Activated effector memory CD4-positive, alpha-beta T cell treated with Interleukin-2 at 50 U/mL for 16 hours (primary cell): ENCODE measurements around the gene KMT5C.
A peak's percentile ranks its signal among the peaks of the same experiment; 100 is the strongest.
"Not testable (repeated sequence)": the region's sequence is repeated elsewhere in the genome, so short reads cannot be mapped to it uniquely, and the experiment has no call there.

Source experiments
- DNase-seq: peaks from one replicate; pipeline ENCODE4 v3.0.0-alpha.2; 2020

KMT5C gene

DNA sequence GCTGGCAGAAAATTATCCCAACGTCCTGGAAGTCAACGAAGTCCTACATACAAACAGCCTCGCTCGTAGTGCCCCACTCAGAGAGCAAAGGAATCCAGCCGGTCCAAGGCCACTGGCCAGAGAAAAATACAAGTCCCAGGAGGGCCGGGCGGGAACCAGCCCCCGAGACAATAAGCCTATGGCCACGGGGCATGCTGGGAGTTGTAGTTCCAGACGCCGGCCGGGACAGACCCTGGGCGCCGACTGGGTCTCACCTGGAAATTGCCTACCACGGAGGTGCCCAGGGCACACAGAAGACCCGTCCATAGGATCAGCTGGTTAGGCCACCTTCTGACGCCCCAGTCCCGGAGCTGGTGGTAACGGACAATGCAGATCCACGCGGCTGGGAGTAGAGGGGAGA lies 19.9 kb upstream of the KMT5C start:
- no peak for DNase-seq

DNA sequence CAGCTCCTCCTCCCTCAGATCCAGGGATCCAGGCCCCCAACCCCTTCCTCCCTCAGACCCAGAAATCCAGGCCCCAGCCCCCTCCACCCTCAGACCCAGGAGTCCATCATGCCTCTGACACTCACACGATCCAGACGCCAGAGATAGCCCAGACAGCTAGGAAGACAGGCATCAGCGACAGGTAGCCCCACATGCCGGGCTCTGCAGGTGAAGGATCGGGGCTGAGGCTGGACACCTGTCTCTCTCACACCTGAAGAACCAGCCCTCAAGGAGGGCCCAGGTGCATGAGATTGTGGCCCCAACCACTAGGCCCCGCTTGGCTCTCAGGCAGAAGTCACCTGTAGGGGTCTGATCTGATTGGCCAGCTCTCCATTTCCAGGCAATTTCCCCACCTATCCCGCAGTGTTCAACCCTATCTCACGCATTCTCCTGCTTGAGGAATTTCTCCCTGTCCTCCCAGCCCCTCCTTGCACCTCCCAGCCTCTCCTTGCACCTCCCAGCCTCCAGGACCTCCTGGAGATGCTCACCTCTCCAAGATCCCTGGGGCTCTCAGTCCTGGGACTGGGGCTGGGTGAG lies 18.7 kb upstream of the KMT5C start:
- no peak for DNase-seq

DNA sequence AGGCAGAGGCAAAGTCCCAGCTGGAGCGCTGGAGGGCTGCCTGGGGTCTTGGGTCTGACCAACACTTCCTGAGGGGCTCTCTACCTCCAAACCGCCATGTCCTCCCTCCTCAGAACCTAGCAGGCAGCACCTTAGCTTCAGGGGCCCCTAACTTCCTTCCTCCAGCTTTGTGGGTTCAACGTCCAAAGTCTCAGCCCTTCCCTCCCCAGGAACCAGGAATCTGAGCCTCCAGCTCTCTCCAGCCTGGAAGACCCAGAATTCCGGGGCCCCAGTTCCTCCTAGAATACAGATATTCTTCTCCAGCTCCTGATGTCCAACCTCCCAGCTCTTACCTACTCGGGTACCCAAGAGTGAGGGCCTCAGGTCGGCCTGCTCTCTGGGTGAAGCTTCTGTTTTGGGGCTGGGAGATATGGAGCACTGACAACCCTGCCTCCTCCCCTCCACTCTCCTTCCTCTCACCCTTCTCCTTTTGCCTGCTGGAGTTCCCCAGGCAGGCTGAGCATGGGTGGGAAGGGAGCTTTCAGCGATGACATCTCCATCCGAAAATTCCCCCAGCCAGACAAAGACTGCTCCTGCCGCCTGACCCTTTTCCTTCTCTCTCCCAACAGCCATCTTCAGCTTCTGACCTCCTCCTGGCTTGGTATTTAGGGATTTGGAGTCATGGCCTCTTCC lies 18.1 kb upstream of the KMT5C start:
- no peak for DNase-seq

DNA sequence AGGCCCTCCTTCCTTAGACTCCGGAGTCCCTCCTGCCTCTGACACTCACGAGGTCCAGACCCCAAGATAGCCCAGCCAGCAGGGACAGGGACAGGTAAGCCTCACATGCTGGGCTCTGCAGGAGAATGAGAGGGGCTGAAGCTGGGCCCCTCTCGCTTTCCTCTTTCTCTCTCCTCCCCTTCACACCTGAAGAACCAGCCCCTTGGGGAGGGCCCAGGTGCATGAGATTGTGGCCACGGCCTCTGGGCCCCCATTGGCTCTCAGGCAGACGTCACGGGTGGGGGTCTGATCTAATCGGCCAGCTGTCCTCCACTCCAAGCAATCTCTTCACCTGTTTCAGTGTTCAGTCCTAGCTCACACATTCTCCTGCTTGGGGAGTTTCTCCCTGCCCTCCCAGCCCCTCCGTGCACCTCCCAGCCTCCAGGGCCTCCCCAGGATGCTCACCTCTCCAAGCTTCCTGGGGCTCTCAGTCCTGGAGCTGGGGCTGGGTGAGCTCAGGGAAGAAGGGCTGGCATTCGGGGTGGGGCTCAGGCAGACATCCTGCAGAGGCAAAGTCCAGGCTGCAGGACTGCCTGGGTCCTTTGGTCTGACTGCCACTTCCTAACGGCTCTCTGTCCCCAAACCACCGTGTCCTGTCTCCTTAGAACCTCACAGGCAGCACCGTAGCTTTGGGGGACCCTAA lies 17.3 kb upstream of the KMT5C start:
- no peak for DNase-seq

DNA sequence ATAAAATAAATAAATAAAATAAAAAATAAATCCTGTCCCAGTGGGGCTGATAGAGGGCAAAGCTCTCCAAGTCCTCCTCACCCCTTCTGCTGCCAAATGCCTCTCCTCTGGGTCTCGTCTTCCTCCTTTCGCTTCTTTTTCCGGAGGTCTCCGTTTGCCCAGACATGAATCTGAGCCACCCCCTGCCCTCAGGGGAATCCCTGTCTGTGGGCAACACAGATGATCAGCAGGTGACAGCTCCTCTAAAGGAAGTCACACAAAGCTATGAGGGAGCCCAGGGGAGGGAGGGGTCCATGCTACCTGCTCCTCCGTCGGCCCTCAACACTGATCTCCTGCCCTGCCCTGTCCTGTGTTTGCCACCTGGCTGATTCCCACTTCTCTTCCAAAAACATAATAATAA lies 15.0 kb upstream of the KMT5C start:
- DNase-seq = no peak

DNA sequence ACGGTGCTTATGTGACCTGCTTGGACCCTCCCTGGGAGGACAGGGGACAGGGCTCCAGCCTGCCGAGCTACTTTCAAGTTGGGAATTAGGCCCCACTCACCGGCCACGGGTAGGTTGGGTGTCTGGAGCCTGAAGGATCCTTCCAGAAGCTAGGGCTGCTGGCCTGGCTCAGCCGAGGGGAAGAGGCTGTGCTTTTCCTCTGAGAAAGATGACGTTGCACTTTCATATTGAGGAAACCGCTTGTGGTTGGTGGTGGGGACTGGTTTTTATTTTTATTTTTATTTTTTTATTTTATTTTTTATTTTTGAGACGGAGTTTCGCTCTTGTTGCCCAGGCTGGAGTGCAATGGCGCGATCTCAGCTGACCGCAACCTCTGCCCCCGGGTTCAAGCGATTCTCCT lies 14.5 kb upstream of the KMT5C start, which contains the start of gene TMEM150B:
TMEM150B (minus strand) TSS at position 170 of the 400 bp plus-strand sequence. CDS start 4,305 bp downstream, outside the sequence.
- DNase-seq = no peak

DNA sequence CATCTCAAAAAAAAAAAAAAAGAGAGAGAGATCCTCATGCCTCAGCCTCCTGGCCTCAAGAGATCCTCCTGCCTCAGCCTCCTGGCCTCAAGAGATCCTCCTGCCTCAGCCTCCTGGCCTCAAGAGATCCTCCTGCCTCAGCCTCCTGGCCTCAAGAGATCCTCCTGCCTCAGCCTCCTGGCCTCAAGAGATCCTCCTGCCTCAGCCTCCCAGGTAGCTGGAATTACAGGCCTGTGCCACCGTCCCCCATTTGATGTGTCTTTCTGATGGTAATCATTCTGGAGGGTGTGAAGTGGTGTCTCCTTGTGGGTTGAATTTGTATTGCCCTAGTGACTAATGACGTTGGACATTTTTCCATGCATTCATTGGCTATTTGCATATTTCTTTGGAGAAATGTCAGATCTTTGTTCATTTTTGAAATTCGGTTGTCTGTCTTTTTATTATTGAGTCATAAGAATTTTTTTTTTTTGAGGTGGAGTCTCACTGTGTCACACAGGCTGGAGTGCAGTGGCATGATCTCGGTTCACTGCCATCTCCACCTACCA lies 10.8 kb upstream of the KMT5C start:
- DNase-seq = not testable (repeated sequence)

DNA sequence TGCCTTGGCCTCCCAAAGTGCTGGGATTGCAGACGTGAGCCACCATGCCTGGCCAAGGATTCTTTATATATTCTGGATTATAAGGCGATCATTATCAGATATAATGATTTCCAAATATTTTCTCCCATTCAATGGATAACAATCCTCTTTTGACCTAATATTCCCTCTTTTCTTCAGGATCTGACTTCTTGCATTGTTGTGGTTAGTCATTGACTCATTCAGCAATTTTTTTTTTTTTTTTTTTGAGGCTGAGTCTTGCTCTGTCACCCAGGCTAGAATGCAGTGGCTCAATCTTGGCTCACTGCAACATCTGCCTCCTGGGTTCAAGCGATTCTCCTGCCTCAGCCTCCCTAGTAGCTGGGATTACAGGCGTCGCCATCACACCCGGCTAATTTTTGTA lies 9.9 kb upstream of the KMT5C start:
- DNase-seq = not testable (repeated sequence)

DNA sequence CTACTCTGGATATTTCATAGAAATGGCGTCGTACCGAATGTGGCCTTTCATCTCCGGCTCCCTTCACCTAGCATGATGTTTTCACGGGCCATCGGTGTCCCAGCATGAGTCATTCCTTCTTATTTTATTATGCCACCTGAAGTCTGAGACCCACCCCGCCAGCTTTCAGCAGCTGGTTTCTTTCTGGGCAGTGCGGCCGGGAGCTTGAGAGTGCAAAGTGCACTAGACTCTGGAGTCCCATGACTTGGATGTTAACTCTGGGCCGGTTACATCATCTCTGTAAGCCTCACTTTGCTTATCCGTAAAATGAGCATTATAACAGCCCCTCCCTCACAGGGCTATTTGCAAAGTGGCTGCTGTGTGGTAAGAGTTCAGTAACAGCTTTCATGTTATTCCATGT lies 5.8 kb upstream of the KMT5C start:
- no peak for DNase-seq

DNA sequence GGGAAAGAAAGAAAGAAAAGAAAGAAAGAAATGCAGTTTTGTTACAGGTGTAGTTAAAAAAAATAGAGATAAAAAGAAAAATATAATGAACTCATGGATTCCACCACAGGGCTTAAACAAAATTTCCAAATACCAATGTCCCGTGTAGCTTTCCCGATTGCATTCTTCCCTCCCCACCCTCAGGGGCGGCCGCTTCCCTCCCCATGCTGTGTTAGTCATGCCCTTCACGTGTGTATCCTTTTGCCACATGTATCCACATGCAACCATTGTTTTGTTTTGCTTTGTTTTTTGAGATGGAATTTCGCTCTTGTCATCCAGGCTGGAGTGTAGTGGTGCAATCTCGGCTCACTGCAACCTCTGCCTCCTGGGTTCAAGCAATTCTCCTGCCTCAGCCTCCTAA lies 3.6 kb upstream of the KMT5C start:
- no peak for DNase-seq

DNA sequence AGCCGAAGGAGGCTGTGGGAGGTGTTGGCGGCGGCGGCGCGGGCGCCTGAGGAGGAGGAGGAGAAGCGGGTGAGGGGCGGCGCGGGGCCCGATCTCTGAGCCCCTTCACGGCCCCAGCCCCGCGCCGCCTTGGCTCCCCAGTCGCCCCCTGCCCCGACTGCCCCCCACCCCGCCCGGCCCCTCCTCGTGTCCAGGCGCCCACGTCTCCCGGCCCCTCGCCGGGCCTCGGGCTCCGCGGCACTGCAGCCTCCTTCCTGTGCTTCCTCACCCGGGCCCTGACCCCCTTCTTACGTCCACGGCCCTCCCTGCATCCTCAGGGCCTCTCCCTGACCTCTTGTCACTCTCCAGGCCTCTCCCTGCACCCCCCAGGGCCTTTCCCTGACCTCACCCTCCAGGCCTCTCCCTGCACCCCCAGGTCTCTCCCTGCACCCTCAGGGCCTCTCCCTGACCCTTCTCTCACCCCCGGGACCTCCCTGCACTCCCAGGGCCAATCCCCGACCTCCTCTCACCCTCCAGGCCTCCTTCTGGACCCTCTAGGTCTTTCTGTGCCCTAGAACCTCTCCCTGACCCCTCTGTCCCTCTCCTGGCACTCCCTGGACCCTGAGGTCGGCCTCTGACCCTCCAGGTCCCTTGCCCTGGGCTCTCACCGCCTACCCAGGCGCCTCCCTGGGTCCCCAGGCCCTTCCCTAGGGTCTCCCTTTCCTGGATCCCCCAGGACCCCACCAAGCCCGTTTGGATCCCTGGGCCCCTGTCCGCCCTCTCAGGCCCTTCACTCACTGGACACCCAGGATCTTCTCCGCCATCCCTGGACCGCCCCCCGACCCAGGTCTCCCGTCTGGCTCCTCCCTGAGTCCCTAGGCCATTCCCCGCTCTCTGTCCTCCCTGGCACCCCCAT lies 460 bp downstream of the KMT5C start:
- DNase-seq = no peak

DNA sequence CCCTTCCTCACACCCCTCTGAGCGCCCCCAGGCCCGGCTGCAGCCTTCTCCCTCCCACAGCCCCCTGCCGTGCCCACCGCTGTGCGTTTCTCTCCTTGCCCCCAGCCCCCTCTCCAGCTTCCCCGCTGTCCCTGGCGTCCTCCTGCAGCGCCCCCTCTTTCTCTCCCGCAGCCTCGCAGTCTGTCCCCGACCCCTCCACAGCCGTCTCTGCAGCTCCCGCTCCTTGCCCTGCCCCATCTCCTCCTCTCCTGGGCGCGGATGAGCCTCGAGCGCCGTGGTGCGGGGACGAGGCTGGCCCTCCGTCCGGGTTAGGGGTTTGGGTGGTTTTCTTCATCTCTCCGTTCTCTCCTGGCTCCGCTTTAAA lies 1.1 kb downstream of the KMT5C start:
- no peak for DNase-seq

DNA sequence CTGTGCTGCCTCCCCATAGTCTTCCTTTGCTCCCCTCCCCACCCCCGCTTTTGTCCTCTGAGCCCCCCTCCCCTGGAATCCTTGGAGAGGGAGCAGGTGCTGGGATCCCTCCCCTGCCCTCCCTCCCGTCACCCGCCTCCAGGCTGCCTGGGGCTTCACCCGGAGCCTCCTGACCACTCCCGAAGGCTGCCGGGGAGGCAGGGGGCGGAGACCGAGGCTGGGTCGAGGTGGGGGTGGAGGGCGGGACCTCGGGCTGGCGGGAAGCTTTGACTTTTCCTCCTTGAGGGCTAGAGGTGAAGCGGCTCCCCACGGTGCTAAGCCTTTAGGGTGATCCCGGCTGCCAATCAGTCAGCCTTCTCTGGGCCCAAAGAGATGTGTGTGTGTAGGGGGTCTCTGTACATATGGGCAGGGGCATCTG lies 1.5 kb downstream of the KMT5C start:
- peak; percentile 15 for DNase-seq

DNA sequence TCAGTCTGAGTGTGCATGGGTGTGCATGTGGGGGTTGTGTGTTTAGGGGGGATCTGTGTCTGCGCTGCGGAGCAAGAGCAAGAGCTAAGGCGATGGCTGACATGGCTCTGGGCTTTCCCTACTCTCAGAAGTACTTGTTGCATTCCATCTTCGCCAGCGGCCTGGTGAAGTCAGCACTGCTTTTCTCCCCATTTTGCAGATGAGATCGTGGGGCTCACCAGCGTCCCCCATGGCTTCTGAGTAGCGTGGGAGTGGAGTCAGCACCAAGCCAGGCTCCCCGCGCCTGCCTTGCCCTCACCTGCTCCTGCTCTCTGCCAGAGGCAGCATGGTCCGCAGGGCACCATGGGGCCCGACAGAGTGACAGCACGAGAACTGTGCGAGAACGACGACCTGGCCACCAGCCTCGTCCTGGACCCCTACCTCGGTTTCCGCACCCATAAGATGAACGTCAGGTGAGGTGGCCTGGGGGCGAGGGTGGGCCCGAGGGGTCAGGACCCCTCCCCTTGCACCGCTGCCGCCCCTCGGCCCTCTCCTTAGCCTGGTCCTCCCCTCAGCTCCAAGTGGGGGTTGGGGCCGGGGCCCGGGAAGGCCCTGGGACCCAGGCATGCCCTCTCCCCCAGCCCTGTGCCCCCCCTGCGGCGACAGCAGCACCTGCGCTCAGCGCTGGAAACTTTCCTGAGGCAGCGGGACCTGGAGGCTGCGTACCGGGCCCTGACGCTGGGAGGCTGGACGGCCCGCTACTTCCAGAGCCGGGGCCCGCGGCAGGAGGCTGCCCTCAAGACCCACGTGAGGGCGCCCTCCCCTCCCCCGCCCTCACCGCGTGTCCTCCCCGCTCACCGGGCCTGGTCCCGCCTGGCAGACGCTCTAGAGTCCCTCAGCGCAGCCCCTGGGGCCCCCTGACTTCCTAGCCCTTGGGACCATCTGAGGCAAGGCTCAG lies 2.2 kb downstream of the KMT5C start:
- DNase-seq = no peak

DNA sequence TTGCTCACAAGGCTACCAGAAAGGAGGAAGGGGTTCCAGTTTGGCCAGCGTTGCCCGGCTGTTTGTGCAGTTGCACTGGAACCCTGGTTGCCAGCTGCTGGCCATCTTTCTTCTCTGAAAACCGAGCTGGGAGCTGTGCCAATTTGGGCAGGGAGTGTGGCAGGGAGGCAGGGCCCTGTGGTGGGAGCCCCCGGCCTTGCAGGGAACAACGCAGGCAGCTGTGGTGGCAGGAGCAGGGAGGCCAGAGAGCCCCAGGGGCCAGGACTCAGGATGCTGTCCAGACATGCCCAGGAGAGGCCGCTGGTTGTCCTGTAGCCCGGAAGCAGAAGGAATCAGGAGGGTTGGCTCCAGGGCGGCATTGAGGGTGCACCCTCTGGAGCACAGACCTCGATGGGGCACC lies 4.8 kb downstream of the KMT5C start:
- DNase-seq = no peak

DNA sequence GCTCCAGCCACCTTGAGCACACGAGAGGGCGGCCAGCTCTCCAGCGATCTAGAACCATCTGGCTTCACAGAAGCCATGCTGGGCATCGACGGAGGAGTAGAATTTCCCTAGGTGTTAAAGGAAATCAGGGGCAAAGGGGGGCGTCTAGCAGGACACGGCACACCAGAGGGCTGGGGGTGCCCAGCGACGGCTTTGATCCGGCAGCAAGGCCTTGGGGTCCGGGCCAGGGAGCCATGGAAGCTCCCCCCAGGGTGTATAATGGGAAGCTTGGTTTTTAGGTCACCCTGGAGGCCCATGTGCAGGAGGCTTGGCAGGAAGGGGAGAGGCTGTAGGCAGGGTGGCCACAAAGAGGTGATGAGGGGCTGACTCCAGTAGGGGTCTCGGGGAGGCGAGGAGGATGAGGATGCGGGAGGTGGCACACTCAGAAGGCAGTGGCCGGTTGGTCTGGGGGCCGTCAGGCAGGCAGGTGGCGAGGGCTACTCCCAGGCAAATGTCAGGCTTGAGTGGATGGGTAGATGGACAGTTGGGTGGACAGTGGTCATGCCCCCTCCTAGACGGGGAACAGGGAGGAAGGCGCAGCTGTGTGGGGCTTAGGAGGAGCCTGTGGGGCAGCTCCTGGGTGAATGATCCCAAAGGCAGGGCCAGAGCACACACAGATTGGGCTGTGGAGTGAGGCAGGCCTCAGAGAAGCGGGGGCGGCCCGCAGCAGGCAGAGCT lies 5.6 kb downstream of the KMT5C start:
- no peak for DNase-seq

DNA sequence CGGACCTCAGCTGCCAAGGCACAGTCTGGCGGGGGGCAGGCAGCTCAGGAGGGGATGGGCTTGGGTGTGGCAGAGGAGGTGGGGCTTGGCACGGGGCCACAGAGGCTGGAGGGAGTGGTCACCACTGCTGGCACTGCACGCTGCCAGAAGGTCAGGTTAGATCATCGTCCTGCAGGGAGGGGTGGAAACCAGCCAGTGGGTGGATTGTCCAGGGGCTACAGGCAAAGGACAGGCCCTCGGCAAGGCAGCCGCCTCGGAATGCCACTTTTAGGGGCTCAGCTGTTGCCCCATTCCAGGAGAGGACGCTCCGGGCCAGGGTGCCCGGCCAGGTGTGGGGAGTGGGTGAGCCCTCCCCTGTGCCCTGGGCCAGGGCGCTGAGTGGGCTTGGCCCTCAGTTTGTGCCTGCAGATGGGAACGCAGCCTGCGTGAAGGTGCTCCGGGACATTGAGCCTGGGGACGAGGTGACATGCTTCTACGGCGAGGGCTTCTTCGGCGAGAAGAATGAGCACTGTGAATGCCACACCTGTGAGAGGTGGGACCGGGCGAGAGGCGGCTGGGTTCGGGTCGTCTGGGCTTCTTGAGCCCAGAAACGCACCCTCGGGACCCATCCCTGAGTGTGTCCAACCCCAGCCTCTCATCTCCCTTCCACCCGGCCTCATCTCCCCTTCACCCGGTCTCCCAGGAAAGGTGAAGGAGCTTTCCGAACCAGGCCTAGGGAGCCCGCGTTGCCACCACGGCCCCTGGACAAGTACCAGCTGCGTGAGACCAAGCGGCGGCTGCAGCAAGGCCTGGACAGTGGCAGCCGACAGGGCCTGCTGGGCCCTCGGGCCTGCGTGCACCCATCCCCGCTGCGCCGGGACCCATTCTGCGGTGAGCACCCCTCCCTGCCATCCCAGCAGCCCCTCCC lies 6.4 kb downstream of the KMT5C start:
- no peak for DNase-seq

DNA sequence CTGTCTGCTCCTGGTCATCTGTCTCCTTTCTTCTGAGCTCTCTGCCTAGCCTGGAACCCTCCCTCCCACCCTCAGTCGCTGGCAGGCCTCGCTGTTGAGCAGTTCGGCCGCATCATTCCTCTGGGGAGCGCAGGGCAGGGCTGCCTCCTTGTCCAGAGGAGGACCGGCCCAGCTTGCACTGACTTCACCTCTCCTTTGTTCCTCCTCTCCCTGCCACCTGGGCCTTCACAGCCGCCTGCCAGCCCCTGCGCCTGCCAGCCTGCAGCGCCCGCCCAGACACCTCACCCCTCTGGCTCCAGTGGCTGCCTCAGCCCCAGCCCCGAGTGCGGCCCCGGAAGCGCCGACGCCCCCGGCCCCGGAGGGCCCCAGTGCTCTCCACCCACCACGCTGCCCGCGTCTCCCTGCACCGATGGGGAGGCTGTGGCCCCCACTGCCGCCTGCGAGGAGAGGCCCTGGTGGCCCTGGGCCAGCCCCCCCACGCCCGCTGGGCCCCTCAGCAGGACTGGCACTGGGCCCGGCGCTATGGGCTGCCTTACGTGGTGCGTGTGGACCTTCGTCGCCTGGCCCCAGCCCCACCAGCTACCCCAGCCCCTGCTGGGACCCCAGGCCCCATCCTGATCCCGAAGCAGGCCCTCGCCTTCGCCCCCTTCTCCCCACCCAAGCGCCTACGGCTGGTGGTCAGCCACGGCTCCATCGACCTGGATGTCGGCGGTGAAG lies 7.2 kb downstream of the KMT5C start:
- DNase-seq = no peak

DNA sequence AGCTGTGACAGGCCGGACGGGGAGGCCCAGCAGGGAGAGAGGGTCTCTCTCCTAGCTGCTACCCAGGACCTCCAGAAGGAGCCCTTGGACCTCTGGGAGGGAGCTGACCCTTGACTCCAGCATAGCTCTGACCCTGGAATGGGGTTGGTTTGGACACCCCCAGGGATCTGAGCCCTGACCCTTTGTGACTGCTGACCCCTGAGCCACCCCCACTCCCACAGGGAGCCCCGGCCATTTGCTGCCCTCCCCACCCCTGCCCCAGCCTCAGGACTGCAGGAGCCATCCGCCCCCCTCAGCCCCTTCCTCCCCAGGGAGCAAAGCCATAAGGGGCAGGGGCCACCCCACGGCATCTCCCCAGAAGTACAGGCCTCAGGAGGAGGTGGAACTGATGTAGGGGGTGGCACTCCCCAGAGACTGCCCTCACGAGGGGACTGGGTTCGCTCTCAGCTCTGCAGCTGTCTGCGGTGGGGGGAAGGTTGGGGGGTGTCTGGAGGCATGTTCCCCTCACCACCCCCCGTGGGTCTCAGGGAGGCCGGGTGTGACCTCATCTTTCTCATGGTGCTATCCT lies 7.8 kb downstream of the KMT5C start:
- DNase-seq = no peak
